Loucy (cell line): ENCODE results near the gene SYNGR2.

Experiments used
- CTCF ChIP-seq: fragments of 200-600 bp; sonication (generic); conservative IDR thresholded peaks from 2 replicates; pipeline ENCODE4 v1.5.1; 2014; ENCODE audit warnings: mild to moderate bottlenecking, antibody characterized with exemption, low read length
- EZH2phosphoT487 ChIP-seq: fragments of 200-600 bp; IDR thresholded peaks from 2 replicates; pipeline ENCODE4 v1.6.1; 2018; ENCODE audit warnings: antibody characterized with exemption, mild to moderate bottlenecking, moderate library complexity, borderline replicate concordance

GRCh38 chr17:78180508-78180907 is 12.1 kb downstream of the SYNGR2 start:
- TF ChIP-seq CTCF = no peak
- TF ChIP-seq EZH2phosphoT487 = no peak
